BJ (cell line): ENCODE data around the gene NFATC1. TPM values are rescaled to one million over a fixed set of nuclear protein-coding genes. Genes with fewer than 3 reads are reported as not detected.
"Not testable (repeated sequence)": the region's sequence is repeated elsewhere in the genome, so short reads cannot be mapped to it uniquely, and the experiment has no call there.

ENCODE experiments used
- CTCF ChIA-PET: fragments of 350-600 bp; formaldehyde crosslinking; extraction: SDS; loops from one replicate; lab custom pipeline; 2021; ENCODE audit warnings: antibody characterized with exemption, inconsistent platforms; lab: Yijun Ruan, JAX
- POLR2A ChIA-PET: fragments of 300-600 bp; sonication (Branson Sonifier 250); formaldehyde crosslinking; extraction: SDS; loops from one replicate; lab custom pipeline; 2021; ENCODE audit warnings: antibody characterized with exemption; lab: Charles Lee
- DNase-seq: peaks from one replicate; pipeline ENCODE4 v3.0.0-alpha.2; 2011; ENCODE audit warnings: low read depth
- H3K27me3 ChIP-seq: 2 replicates; pipeline ENCODE4 v1.6.0; 2011; ENCODE audit warnings: low read length; ENCODE audit not compliant: control insufficient read depth, insufficient read depth
- H3K36me3 ChIP-seq: 2 replicates; pipeline ENCODE4 v1.5.1; 2011; ENCODE audit warnings: low read length; ENCODE audit not compliant: control insufficient read depth, insufficient read depth
- H3K4me3 ChIP-seq: 2 replicates; pipeline ENCODE4 v1.5.1; 2011; ENCODE audit warnings: low read depth, mild to moderate bottlenecking, control low read depth, low read length
- CTCF ChIP-seq: IDR thresholded peaks from 2 replicates; pipeline ENCODE4 v1.5.1; 2011; ENCODE audit warnings: low read depth, mild to moderate bottlenecking, control low read depth, inconsistent platforms, low read length, moderate library complexity; ENCODE audit not compliant: insufficient read depth
- polyA plus RNA-seq: library from polyadenylated mRNA; depleted of rRNA; stranded (reverse); fragments of >200 nt; gene quantifications from 2 replicates; pipeline ENCODE4 v1.2.3, GENCODE V29; 2011

NFATC1 gene
- polyA plus RNA-seq, 1 experiment = 1.2 TPM

- Histone ChIP-seq H3K4me3 (no peak overlapping the region), H3K36me3 (peaks cover 3% of the 10 kb centered on the region; the same call in 1 of the 2 replicates), H3K27me3 (no peaks in the 10 kb centered on the region)
- DNase-seq = no peak
- ChIA-PET CTCF (interaction anchor here (0.7 to 13.9 kb wide), 5 partner anchors 9 to 155 kb away, joined by 4 to 190 read pairs (median 4); no protein-coding TSS in a partner anchor), POLR2A (no interaction called here)
- no peak for TF ChIP-seq CTCF
These were observed 20.1 kb upstream of the NFATC1 start for GRCh38 chr18:79375441-79376154.

GRCh38 chr18:79376661-79377060, 19.1 kb upstream of the NFATC1 start:
- H3K36me3 ChIP-seq, H3K4me3 ChIP-seq, POLR2A ChIA-PET, DNase-seq, H3K27me3 ChIP-seq: not testable (repeated sequence)
- CTCF ChIA-PET = interaction anchor here (0.6 to 13.9 kb wide), 6 partner anchors 11 to 284 kb away, joined by 3 to 190 read pairs (median 4); no protein-coding TSS in a partner anchor

GRCh38 chr18:79377187-79377891, 18.4 kb upstream of the NFATC1 start:
- DNase-seq = no peak
- TF ChIP-seq CTCF = no peak
- Histone ChIP-seq H3K36me3 (peaks cover 3% of the 10 kb centered on the region; the same call in 1 of the 2 replicates), H3K27me3 (no peaks in the 10 kb centered on the region), H3K4me3 (no peak overlapping the region)
- CTCF ChIA-PET = interaction anchor here (0.6 to 13.9 kb wide), 12 partner anchors 9 to 283 kb away, joined by 3 to 190 read pairs (median 4); no protein-coding TSS in a partner anchor
- POLR2A ChIA-PET = no interaction called here

DNA sequence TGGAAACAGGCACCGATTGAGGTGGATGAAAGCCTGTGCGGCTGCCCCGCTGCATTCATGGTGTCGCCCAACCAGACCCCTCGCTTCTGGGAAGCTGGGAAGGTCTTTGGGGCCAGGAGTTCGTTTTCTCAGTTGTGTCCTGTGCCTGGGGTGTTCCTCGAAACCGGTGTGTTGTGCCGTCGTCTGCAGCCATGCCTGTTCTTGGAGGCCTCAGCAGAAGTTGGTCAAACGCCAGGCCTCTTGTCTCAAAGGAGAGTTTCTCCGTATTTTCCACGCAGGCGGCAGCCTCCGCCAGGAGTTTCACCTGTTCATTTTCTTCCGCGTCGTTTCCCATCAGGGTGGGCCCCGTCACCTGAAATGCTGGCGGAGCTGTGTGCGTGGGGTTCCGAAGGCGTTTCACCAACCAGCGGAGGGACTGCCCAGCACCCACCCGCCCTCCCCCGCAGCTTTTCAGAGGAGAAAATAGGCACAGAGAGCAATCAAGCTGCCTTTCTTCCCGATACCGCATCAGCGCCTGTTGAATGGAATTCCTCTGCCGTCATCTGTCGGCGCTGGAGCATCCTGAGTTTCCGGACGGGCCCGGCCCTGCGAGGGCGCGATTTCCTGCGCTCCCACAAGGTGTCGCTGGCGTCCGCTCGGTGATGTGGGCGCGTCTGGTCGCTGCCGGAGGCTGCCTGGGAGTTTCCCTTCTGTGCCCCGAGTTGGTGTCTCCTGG, 17.0 kb upstream of the NFATC1 start:
- Histone ChIP-seq H3K36me3 (peaks cover 3% of the 10 kb centered on the region; the same call in 1 of the 2 replicates), H3K27me3 (no peaks in the 10 kb centered on the region), H3K4me3 (no peak overlapping the region)
- CTCF ChIA-PET = interaction anchor here (0.9 to 13.9 kb wide), 21 partner anchors 8 to 608 kb away, joined by 3 to 190 read pairs (median 6); no protein-coding TSS in a partner anchor
- DNase-seq = no peak
- TF ChIP-seq CTCF = peak; percentile 97
- POLR2A ChIA-PET = no interaction called here

- TF ChIP-seq CTCF = no peak
- Histone ChIP-seq H3K4me3 (no peak overlapping the region), H3K27me3 (no peaks in the 10 kb centered on the region), H3K36me3 (peaks cover 3% of the 10 kb centered on the region; the same call in 1 of the 2 replicates)
- DNase-seq = no peak
- POLR2A ChIA-PET = no interaction called here
- CTCF ChIA-PET = interaction anchor here (0.6 to 13.9 kb wide), 22 partner anchors 9 to 607 kb away, joined by 3 to 190 read pairs (median 6); no protein-coding TSS in a partner anchor
These were observed 16.4 kb upstream of the NFATC1 start for GRCh38 chr18:79379251-79379905.
